Chondrocyte (in vitro differentiated cells): ENCODE measurements around the gene GIT1. TPM values are rescaled to one million over a fixed set of nuclear protein-coding genes. Genes with fewer than 3 reads are reported as not detected.

Experiments
- DNase-seq: peaks from one replicate; pipeline ENCODE4 v3.0.0; 2021; ENCODE audit warnings: mixed read lengths, low spot score
- H3K27ac Mint-ChIP-seq: one replicate; pipeline ENCODE4 v1.8.0; 2021; ENCODE audit warnings: mild to moderate bottlenecking, moderate library complexity, mixed read lengths; ENCODE audit not compliant: unreplicated experiment
- H3K27me3 Mint-ChIP-seq: 2 replicates; pipeline ENCODE4 v1.8.0; 2021; ENCODE audit warnings: low read depth, mixed read lengths
- H3K36me3 Mint-ChIP-seq: 2 replicates; pipeline ENCODE4 v1.8.0; 2021; ENCODE audit warnings: low read depth, mixed read lengths
- H3K4me1 Mint-ChIP-seq: 2 replicates; pipeline ENCODE4 v1.8.0; 2021; ENCODE audit warnings: low read depth, mild to moderate bottlenecking, mixed read lengths
- H3K4me3 Mint-ChIP-seq: one replicate; pipeline ENCODE4 v1.8.0; 2021; ENCODE audit warnings: mild to moderate bottlenecking, moderate library complexity, mixed read lengths; ENCODE audit not compliant: unreplicated experiment
- H3K9me3 Mint-ChIP-seq: 2 replicates; pipeline ENCODE4 v1.8.0; 2021; ENCODE audit warnings: low read depth, mixed read lengths
- CTCF ChIP-seq: fragments of 200-600 bp; sonication (generic); IDR thresholded peaks from 2 replicates; pipeline ENCODE4 v1.5.0; 2021; ENCODE audit warnings: antibody characterized with exemption, mild to moderate bottlenecking, moderate library complexity
- total RNA-seq: library from RNA; stranded (reverse); gene quantifications from 3 replicates; pipeline ENCODE4 v1.2.1, GENCODE V29; 2021

Gene GIT1
- total RNA-seq, 1 donor from 2014 or later: 37.7 TPM

GRCh38 chr17:29583324-29584248 lies 5.9 kb downstream of the GIT1 start:
- Mint-ChIP-seq H3K36me3 (peaks cover 8% of the 10 kb centered on the region), H3K27ac (no peak overlapping the region), H3K4me1 (peaks cover 43% of the 10 kb centered on the region), H3K27me3 (no peaks in the 10 kb centered on the region), H3K9me3 (no peaks in the 10 kb centered on the region), H3K4me3 (peak overlapping the region; percentile 35)
- DNase-seq: no peak
- TF ChIP-seq CTCF: no peak

- no peak for TF ChIP-seq CTCF
- Mint-ChIP-seq H3K4me3 (no peak overlapping the region), H3K4me1 (peaks cover 37% of the 10 kb centered on the region), H3K27ac (no peak overlapping the region), H3K9me3 (no peaks in the 10 kb centered on the region), H3K27me3 (no peaks in the 10 kb centered on the region), H3K36me3 (peaks cover 13% of the 10 kb centered on the region)
- DNase-seq: no peak
Observed at GRCh38 chr17:29582772-29583171, 6.7 kb downstream of the GIT1 start.

GRCh38 chr17:29582254-29582765 lies 7.1 kb downstream of the GIT1 start:
- no peaks in the 10 kb centered on the region for H3K27me3 Mint-ChIP-seq
- no peak for TF ChIP-seq CTCF
- DNase-seq: no peak
- H3K27ac Mint-ChIP-seq: no peak overlapping the region
- no peak overlapping the region for H3K4me3 Mint-ChIP-seq
- H3K9me3 Mint-ChIP-seq: no peaks in the 10 kb centered on the region
- H3K4me1 Mint-ChIP-seq: peaks cover 33% of the 10 kb centered on the region
- H3K36me3 Mint-ChIP-seq: peaks cover 14% of the 10 kb centered on the region

GRCh38 chr17:29581583-29582253 lies 7.7 kb downstream of the GIT1 start:
- no peak for TF ChIP-seq CTCF
- Mint-ChIP-seq H3K27ac (no peak overlapping the region), H3K4me3 (no peak overlapping the region)

More at GRCh38 chr17:29581583-29582253, 7.7 kb downstream of the GIT1 start:
- DNase-seq: peak; percentile 74
- Mint-ChIP-seq H3K4me1 (peaks cover 31% of the 10 kb centered on the region), H3K36me3 (peaks cover 14% of the 10 kb centered on the region), H3K9me3 (no peaks in the 10 kb centered on the region), H3K27me3 (no peaks in the 10 kb centered on the region)
